AG20443 (cell line): ENCODE results near the gene CAPG.
"Not testable (repeated sequence)": the region's sequence is repeated elsewhere in the genome, so short reads cannot be mapped to it uniquely, and the experiment has no call there.

Experiments
- DNase-seq: peaks from one replicate; pipeline ENCODE4 v3.0.0; 2012; ENCODE audit warnings: low spot score, mixed read lengths

Gene CAPG, protein sequence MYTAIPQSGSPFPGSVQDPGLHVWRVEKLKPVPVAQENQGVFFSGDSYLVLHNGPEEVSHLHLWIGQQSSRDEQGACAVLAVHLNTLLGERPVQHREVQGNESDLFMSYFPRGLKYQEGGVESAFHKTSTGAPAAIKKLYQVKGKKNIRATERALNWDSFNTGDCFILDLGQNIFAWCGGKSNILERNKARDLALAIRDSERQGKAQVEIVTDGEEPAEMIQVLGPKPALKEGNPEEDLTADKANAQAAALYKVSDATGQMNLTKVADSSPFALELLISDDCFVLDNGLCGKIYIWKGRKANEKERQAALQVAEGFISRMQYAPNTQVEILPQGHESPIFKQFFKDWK

DNA sequence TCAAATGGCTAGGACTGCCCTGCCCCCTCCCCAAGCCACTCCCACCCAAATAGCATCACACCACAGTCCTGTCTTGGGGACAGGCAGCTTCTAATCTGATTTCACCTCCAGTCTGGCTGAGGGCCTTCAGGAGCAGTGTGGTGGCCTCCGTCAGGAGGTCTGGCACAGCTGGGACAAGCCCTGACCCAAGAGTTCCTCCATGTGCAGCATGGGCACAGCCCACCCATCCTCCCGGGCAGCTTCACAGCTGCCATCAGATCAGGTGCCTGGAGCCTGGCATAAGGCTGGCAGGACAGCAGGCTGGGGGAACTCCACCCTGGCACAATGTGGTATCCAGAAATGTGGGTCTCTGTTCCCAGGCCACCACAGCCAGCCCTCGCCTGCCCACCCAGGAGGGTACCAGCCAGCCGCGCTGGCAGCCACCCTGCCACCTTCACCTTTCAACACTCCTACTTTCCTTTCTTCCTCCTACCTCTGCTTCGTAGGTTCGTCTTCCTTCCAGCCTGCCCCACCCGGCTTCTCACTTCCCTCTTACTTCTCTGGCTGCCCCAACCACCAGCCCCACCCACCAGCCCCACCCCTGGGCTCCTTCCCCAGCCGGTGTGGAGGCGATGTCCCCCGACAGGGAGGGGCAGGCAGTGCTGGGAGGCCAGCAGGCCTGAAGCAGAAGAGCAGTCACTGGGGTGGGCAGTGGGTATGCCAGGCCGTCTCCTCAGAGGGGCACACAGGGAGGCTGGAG lies at the start of gene CAPG:
Gene CAPG, minus strand, starts transcription at position 522 of the 739 bp plus-strand sequence. CDS start 8,221 bp downstream, outside the sequence.
- DNase-seq = peak; percentile 52

DNA sequence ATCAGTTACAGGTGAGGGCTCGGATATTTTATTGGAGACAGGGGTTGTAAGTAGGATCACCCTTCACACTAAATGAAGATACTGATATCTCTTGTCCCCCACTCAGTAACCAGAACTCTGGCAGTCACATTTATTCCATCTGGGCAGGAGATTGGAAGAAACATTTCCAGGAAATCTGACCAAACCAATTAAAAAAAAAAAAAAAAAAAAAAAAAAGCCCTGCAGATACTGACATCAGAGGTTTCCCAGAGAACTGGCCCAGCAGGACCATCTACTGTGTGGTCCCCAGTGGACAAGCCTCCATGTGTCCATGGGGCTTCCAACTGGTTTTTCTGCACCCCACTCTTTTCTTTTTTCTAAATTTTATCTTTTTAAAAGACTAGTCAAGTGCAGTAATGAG lies 49.6 kb upstream of the CAPG start:
- no peak for DNase-seq

DNA sequence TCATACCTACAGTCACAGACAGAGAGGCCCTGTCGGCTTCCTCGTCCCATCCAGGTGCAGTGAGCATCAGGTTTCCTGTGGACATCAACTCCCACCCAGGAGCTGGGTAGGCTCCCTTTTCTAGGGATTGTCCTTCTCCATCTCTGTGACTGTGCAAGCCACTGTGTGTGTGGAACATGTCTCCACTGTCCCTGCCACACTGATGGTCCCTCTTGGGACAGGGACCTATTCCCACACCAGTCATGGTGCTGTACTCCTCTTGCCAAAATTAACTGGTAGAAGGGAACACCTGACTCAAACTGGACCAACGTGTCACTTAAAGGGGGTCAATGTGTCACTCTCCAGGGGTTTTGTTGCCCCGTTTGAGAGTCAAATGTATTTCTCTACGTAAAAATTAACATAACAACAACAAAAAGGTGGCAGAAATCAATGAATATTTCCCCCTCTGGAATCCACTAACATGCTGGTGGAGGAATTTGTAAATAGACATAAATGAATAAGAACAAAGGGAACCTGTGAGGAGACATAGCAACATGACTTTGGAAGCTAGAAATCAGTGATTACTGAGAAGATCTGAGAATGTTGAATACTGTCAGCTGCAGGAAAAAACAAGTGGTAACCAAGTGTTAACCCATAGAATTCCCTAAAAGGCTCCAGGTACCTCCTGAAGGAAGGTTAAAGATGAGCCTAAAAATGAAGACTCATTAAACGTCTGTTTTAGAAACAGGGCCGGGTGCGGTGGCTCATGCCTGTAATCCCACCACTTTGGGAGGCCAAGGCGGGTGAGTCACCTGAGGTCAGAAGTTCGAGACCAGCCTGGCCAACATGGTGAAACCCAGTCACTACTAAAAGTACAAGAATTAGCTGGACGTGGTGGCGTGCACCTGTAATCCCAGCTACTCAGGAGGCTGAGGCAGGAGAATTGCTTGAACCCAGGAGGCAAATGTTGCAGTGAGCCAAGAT lies 48.7 kb upstream of the CAPG start:
- no peak for DNase-seq

DNA sequence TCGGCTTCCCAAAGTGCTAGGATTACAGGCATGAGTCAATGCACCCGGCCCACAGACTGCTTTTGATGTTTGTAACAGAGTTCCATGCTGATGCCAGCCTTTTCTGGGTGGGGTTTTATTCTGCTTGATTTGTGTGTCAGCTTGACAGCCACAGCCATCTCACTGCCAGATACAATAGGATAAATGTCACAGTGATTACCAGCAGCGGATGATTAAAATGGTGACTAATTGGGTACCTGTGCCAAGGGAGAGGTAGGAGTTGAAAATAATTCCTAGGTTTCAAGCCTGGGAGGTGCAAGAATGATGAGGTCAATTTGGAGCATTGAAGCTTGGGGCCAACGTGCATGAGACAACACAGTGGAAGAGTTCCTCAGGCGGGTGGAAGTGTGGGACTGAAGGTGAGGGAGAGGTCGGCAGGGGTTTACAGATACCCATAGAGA lies 47.7 kb upstream of the CAPG start:
- peak; percentile 49 for DNase-seq

DNA sequence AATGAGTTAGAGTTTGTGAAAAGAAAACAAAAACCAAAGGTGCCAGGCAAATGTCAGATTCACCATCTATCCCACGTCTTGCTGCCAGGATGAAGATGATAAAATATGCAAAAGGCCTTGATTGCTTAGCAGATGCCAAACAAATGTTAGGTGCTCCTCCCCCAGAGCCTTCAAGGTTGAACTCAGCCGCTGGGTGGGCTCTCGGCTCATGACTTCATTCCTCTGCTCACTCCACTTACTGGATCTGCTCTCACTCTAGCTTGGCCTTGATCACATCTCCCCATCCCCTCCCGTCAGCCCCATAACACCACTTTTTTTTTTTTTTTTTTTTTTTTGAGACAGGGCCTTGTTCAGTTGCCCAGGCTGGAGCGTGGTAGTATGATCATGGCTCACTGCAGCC lies 46.9 kb upstream of the CAPG start:
- DNase-seq = no peak

DNA sequence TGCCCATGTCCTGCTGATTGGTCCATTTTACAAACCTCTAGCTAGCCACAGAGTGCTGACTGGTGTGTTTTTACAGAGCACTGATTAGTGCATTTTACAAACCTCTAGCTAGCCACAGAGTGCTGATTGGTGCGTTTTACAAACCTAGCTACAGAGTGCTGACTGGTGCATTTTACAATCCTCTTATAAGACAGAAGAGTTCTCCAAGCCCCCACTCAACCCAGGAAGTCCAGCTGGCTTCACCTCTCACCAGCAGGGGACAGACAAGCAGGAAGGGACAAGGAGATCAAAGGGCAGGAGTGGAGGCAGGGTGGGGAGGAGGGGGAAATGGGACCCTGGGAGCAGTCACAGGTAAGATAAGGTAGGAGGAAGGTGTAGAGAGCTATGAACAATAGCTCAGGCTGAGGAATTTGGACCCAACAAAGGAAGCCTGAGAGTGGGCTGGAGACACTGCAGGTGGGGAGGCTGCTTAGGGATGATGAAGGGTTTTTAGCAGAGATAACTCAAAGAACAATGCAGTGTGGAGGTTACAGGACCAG lies 45.5 kb upstream of the CAPG start:
- no peak for DNase-seq

DNA sequence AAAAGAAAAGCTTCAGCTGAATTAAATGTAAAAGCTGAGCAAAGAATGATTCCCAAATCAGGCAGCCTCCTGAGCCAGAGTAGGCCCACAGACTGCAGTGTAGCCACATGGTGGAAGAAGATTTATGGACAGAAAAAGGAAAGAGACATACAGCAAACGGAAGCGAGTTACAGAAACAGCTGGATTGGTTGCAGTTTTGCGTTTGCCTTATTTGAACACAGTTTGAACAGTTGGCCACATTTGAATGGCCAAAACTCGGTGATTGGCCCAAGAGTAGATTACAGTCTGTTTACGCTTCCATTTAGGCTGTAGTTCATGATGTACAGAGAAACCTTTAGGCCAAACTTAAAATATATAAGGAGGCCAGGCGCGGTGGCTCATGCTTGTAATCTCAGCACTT lies 43.4 kb upstream of the CAPG start:
- no peak for DNase-seq

DNA sequence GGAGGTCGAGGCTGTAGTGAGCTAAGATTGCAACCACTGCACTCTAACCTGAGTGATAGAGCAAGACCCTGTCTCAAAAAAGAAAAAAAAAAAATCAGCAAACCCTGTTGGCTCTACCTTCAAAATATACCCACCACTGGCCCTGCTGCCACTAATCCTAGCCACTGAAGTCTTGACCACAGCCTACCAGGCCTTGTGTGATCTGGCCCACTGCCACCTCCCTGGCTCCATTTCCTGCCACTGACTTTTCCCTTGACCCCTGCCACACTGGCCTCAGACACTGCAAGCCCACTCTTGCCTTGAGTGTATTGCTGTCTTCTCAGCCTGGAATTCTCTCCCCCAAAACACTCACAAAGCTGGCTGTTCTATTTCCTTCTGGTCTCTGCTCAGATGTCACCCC lies 42.1 kb upstream of the CAPG start:
- DNase-seq = no peak

DNA sequence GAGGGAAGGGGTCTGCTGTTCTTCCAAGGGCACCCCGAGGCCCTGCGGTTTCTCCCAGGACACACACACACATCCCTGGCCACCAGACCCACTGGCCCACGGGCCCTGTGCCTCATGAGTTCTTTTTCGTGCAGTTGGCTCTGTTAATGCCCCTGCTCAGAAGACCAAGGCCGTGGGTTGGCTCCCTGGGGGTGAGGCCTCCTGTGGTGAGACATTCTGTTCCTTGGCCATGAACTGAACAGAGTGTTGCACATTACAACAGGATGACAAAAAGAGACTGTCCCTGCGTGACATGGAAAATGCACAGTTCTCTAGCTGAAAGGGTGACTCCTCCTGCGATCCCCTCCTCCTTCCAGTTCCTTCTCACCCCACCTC lies 39.0 kb upstream of the CAPG start:
- no peak for DNase-seq

DNA sequence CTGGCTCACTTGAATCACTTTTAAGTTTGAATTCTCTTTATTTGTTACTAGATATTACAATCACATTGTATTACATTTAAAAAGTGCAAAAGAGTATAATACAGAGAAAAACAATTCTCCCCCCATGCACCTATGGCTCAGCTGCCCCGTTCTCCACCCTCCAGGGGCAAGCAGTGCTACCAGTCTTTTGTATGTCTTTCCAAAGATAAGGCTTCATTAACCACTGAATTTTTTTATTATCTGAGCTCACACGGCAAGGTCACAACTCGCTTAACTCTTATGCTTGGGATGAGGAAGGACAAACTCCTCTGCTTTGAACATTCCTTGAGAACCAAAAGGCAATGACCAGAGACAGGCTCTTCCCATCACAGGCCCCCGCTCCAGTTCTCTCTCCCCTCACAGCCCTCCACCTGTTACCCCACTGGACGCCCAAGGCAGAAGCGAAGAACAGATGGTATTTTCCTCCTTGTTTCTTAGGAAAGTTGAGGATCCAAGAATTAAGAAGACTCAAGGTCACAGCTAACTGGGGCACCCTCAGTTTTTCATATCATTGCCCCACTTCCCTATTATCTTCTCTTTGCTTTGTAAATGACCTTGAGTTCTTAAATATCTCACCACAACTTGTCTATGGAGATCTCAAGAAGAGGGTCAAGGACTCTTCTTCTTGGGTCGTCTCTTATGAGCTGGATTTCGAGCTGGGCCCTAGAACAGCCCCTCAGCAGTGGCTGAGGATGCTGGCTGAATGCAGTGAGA lies 38.5 kb upstream of the CAPG start:
- no peak for DNase-seq

DNA sequence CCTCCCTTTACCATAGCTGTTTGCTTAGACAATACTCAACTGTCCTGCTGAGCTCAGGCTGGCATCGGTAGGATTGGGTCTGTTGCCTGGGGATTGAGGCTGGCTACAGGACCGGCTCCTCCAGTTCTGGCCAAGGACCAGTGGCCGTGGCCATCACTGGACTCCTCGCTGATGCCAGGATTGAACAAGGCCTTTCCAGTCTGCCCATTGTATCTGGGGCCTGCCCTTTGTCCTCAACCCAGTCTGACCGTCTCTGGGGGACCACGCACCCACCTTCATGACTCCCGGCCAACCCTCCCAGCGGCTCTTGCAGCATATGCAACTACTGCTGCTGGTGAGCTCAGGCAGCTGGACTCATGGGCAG lies 37.0 kb upstream of the CAPG start:
- no peak for DNase-seq

DNA sequence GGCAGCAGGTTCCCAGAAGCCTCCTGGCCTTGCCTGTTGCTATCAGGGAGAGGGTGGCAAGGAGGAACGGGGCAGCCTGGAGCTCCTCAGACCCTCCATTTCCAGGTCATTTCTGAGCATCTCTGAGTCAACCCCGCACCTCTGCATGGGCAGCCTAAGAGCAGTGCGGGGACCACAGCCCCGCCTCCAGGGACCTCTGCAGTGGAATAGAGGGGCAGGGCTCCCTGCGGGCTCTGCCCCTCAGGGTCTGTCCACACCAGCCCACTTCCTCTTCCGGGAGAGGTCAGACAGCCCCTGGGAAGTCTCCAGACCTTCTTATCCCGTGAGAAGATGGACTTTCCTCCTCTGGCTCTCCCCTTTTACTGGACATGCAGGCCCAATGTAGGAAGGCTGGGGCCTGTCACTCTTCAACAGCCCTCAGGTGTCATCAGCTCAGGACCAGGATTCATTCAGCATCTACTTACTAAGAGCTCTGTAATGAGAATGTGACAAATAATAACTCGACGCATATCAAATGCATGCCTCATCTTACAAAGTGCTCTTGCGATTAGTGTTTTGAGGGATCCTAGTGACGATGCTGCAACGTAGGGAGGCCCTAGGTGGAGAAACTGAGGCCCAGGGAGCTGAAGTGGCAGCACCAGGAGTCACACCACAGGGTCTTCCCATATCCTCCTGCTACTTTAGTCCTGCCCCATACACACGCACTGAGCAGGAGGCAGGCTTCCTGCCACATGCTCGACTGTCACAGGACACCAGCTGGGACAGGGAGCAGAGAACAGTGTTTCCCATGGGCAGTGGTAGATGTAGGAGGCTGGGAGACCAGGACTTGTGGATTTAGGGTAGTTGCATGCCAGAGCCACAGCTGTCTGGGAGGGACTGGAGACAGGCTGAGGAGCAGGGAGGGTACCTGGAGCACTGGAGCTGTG lies 36.4 kb upstream of the CAPG start:
- DNase-seq = no peak

DNA sequence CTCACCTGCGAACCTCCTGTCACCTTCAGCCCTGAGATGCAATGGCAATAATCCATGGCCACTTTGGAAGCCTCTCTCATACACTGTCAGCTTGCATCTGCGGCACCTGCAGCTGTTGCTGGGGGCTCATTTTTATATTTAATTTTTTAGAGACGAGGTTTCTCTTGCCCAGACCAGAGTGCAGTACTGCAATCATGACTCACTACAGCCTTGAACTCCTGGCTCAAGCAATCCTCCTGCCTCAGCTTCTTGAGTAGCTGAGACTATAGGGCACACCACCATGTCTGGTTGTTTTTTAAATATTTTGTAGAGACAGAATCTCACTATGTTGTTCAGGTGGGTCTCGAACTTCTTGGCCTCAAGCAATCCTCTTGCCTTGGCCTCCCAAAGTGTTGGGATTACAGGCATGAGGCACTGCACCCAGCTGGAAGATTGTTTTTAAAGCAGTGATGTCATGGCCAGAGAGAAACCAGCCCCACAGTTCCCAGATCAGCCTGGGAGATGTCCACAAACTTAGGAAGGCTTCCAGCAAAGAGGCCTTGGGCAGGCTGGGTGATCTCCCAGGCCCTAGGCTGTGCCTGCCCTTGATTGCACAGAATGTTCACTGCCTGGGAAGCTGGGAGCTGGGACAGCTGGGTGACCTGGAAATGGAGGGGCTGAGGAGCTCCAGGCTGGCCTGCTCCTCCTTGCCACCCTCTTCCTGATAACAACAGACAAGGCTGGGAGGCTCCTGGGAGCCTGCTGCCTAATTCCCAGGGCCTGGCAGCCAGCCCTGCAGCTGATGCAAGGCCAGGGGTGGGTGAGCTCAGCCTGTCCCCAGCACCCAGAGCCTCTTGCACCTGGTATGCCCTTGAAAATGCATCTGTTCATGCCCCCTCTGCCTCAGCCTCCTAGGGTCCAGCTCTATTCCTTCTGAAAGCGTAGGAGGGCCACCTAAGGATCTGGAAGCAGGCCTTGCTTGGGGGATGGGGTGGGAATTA lies 35.4 kb upstream of the CAPG start:
- DNase-seq = peak; percentile 78

DNA sequence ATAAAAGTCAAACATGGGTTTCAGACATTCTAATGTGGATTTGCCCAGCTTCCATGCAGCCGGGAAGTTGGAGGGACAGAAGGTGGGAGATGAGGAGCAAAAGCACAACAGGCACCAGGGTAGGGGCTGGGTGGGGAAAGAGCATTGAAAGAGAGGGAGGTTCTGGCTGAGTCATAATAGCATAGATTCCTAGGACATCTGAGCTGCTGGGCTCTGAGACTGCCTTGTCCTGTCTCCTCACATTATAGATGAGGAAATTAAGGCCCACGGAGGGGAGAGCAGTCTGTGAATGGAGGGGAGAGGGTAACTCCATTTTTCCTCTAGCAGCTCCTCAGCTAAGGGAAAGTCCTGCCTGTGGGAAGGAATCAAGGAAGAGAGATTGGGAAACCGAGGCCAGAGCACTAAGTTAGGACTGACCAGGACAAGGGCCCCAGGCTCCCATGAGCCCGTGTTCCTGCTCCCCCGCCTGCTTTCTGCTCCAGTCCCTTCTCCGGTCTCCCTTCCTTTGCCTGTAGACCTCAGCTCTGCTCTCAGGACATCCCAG lies 34.5 kb upstream of the CAPG start:
- peak; percentile 44 for DNase-seq

DNA sequence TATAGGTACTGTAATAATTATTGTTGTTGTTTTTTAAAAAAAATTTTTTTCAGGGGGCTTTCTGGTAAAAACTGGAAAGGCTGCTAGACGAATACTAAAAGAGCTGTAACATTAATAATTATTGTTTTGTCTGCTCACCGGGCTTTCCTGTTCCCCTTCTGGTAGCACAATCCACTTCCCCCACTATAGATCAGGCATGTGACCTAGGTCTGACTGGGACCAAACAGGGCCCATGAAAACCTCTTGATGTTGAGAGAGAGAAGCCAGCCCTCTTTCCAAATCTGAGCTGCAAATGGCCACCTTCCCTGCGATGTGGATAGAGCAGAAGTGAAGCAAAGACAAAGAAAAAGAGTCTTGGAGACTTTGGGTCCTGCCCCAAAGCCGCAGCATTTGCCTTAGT lies 31.7 kb upstream of the CAPG start:
- no peak for DNase-seq

DNA sequence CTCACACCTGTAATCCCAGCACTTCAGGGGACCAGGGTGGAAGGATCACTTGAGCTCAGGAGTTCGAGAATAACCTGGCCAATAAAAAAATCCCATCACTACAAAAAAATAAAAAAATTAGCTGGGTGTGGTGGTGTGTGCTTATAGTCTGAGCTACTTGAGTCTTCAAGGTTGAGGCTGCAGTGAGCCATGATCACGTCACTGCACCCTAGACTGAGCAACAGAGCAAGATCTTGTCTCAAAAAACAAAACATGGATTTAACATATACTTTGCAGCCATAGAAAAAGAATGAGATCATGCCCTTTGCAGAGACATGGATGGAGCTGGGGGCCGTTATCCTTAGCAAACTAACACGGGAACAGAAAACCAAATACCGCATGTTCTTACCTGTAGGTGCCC lies 30.6 kb upstream of the CAPG start:
- DNase-seq = no peak

DNA sequence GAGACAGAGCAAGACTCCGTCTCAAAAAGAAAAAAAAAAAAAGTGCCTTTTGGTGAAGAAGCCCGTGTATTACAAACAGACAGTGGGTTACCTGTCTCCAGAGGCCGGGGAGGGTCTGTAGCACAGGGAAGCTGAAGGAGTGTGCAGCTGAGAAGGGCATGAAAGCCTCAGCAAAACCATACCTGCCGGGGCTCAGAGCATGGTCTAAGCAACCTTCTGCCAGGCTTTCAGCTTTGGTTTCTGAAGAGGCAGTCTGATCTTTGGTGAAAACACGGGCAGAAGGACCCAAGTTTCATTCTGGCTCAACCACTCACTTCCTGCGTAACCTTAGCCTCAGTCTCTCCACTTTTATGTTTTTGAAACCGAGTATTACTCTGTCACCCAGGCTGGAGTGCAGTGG lies 29.8 kb upstream of the CAPG start:
- no peak for DNase-seq

DNA sequence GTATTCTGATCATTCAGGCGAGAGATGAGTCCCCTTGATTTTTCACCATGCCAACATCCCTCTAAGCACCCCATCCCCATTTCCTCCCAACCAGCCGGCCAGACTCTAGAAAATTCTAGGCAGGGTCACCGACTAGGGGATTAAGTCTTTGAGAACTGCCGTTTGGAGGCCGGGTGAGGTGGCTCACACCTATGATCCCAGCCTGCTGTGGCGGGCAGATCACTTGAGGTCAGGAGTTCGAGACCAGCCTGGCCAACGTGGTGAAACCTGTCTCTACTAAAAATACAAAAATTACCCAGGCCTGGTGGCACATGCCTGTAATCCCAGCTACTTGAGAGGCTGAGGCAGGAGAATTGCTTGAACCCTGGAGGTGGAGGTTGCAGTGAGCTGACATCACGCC lies 29.4 kb upstream of the CAPG start:
- not testable (repeated sequence) for DNase-seq

DNA sequence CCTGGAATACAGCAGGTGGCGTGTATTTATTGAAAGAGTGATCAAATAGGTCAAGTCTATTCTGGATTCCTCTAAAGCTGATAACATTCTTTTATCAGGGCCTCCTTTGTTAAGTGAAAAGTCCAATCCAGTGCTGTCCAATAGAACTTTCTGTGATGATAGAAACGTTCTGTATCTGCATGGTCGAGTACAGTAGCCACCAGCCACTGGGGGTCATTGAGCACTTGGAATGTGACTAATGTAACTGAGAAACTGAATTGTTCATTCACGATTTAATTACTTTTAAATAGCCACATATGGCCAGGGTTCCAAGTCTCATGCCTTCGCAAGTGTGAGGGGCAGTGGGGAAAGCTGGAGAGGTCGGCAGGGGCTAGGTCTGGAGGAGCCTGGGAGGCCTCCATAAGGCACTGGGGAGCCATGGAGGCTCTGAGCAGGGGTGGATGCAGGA lies 28.9 kb upstream of the CAPG start:
- no peak for DNase-seq
